BE2C (cell line): ENCODE results near the gene DCHS2.

Experiments
- DNase-seq: peaks from one replicate; pipeline ENCODE4 v3.0.0-alpha.2; 2020
- H3K27me3 ChIP-seq: fragments of 250-450 bp; sonication (Bioruptor Pico); 2 replicates; pipeline ENCODE4 v1.5.1; 2020; ENCODE audit warnings: mild to moderate bottlenecking
- H3K36me3 ChIP-seq: fragments of 250-450 bp; sonication (Bioruptor Pico); 2 replicates; pipeline ENCODE4 v1.5.1; 2020; ENCODE audit warnings: mild to moderate bottlenecking
- H3K4me1 ChIP-seq: fragments of 250-450 bp; sonication (Bioruptor Pico); 2 replicates; pipeline ENCODE4 v1.5.1; 2020
- H3K4me3 ChIP-seq: 2 replicates; pipeline ENCODE4 v1.5.1; 2011; ENCODE audit warnings: low read depth, low read length
- H3K9me3 ChIP-seq: fragments of 250-450 bp; sonication (Bioruptor Pico); 2 replicates; pipeline ENCODE4 v1.5.1; 2020
- CTCF ChIP-seq: IDR thresholded peaks from 2 replicates; pipeline ENCODE4 v1.5.1; 2012; ENCODE audit warnings: mild to moderate bottlenecking, low read depth, low read length

The DCHS2 gene

GRCh38 chr4:154422152-154422551 lies 69.4 kb downstream of the DCHS2 start:
- no peak for TF ChIP-seq CTCF
- no peak overlapping the region for H3K4me3 ChIP-seq
- peaks cover 11% of the 10 kb centered on the region for H3K27me3 ChIP-seq
- no peaks in the 10 kb centered on the region for H3K4me1 ChIP-seq
- no peaks in the 10 kb centered on the region for H3K36me3 ChIP-seq
- no peaks in the 10 kb centered on the region for H3K9me3 ChIP-seq
- DNase-seq = no peak

DNA sequence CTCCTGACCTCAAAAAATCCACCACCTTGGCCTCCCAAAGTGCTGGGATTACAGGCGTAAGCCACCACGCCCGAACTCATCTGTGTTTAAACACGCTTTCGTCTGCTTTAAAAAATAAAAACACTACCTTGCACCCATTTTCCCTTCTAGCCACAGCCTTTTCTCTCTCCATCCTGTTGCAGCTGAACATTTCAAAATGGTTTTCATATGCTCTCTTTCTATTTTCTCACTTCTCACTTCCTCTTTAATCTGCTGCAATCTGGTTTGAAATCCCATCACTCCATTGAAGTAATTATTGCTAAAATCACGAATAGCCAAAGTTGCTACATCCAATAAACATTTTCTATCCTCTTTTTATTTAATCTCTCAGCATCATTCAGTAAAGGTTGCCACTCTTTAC lies 70.0 kb downstream of the DCHS2 start:
- H3K36me3 ChIP-seq = no peaks in the 10 kb centered on the region
- TF ChIP-seq CTCF = no peak
- H3K9me3 ChIP-seq = no peaks in the 10 kb centered on the region
- no peaks in the 10 kb centered on the region for H3K4me1 ChIP-seq
- DNase-seq = no peak
- no peak overlapping the region for H3K4me3 ChIP-seq
- H3K27me3 ChIP-seq = peaks cover 14% of the 10 kb centered on the region

DNA sequence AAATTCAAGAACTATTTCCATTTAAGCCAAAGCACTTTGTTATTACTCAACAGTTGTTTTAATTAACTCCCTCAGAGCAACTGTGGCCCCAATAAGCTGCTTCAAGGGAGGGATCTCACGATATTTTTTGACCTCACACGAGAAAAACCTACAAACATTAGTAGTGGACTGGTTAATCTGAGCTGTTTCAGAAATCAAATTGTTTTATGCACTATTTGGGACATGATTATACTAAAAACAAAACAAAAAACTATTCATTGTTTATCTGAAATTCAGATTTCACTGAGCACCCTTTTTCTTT lies 74.3 kb downstream of the DCHS2 start:
- no peaks in the 10 kb centered on the region for H3K4me1 ChIP-seq
- H3K4me3 ChIP-seq = peak overlapping the region; percentile 69
- no peak for DNase-seq
- no peaks in the 10 kb centered on the region for H3K9me3 ChIP-seq
- no peak for TF ChIP-seq CTCF
- no peaks in the 10 kb centered on the region for H3K36me3 ChIP-seq
- H3K27me3 ChIP-seq = peaks cover 14% of the 10 kb centered on the region

DNA sequence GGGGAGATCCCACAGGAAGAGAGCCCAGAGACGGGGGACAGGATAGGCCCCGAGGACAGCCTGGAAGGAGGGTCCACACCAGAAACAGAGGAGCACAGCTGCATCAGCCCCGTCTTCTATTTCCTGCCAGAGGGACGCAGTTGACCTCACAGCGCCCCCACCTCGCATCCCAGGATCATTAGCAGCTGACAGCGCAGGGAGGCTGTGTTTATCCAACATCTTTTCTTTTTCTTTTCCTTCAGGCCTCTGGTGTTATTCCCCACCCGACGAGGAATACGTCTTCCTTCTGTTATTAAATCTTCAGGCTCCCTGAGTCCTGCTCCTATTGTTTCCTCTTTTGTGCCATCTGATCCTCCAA lies 75.4 kb downstream of the DCHS2 start:
- peak; percentile 35; the same call in 1 of the 2 replicates for TF ChIP-seq CTCF
- H3K4me1 ChIP-seq = no peaks in the 10 kb centered on the region
- no peaks in the 10 kb centered on the region for H3K9me3 ChIP-seq
- H3K27me3 ChIP-seq = peaks cover 14% of the 10 kb centered on the region
- H3K36me3 ChIP-seq = no peaks in the 10 kb centered on the region
- peak; percentile 31 for DNase-seq
- peak overlapping the region; percentile 69 for H3K4me3 ChIP-seq

DNA sequence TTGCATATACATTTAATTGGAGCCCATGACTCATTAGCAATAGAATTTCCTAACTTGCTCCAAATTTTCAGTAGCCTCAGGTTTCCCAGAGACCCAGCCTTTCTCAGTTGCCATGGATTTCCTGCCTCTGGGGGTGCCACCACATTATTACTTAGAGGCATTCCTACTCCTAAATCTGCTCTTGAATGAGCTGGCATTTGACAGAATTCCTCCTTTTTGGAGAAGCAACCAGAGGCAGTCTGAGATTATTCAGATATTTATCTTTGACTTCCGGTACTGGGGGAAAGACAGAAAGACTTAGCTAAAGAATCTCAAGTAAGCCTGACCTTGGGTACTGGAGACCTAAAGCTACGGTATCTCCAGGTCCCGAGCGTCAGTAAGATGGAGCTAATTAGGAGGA lies 76.3 kb downstream of the DCHS2 start:
- no peak for TF ChIP-seq CTCF
- no peak for DNase-seq
- H3K27me3 ChIP-seq = peaks cover 14% of the 10 kb centered on the region

DNA sequence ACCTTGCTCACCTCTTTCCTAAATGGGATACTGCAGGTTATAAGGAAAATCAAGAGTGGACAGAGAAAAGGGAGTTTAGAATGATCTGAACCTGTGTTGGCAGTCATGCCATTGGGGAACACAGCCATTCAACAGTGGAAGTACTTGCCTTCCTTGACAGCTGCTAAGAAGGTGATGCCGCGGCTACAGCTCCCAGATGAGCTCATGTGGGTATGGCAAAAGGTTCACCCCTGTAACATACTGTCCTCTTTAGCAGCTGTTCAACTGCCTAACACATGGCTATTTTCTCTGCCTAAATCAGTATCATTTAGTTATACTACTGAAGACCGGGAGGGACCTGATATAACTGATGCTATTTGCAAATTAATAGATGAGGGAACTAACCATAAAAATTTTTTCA lies 76.8 kb downstream of the DCHS2 start:
- Histone ChIP-seq H3K36me3 (no peaks in the 10 kb centered on the region), H3K4me3 (no peak overlapping the region), H3K27me3 (peaks cover 14% of the 10 kb centered on the region), H3K9me3 (no peaks in the 10 kb centered on the region), H3K4me1 (no peaks in the 10 kb centered on the region)
- TF ChIP-seq CTCF = no peak
- no peak for DNase-seq

More for the DNA sequence above, 76.3 kb downstream of the DCHS2 start:
- no peaks in the 10 kb centered on the region for H3K4me1 ChIP-seq
- no peak overlapping the region for H3K4me3 ChIP-seq
- no peaks in the 10 kb centered on the region for H3K9me3 ChIP-seq
- no peaks in the 10 kb centered on the region for H3K36me3 ChIP-seq
